GM21515 (cell line): ENCODE data around the gene WDR27.
A peak's percentile ranks its signal among the peaks of the same experiment; 100 is the strongest.

Experiments used
- ATAC-seq: cut with Tn5 transposase; IDR thresholded peaks from one replicate; pipeline ENCODE4 v1.9.1; 2021; ENCODE audit not compliant: unreplicated experiment

The WDR27 gene

DNA sequence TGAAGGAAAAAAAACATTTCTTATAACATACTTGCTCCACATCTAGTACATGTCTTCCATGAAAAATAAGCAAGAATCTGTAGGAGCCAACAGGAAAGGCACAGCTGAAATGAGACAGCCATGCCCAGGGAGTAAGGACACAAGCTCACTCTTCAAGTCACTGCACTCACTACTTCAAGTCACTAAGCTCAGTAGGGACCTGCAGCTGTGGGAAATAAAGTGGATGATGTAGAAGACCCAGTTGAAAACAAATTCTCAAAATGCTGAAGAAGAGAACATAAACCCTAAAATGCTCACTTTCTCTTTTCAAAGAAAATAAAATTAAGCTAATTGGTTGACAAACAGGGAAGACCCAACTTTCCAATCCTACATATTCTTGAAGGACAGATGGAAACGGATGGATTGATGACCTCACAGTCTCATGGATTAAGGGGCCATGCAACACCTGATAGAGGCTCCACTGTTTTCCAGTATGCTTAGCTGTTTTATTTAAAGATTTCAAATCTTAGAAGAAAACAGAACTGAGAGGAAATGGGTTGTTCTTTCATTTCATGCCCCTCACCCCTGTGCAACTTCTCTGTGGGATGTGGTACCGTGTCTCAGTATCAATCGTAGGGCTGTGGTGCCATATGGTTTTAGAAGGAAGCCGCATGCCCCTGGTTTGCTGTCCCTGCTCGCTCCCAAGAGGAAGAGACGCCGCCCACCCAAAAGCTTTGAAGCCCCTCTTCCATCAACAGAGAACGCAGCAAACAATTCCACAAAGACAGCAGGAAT, 133.3 kb downstream of the WDR27 start:
- ATAC-seq = peak; percentile 51

DNA sequence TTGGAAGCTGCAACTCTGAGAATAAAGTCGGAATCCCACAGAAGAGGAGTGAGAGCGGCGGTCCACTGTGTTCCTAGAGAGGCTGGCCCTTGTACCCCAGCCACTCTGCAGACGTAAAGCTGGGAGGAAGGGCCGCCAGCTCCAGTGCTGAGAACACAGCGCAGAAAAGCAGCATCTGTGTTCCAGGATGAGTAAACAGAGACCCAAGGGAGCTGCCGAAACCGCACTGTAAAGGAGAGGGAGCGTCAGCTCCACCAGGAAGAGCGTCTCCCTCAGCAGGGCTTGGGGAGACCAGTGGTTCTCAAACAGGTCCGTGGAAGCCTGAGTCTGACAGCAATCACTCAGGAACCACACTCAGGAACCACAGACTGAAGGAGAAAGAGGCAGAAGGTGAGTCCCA, 134.0 kb downstream of the WDR27 start:
- ATAC-seq = no peak

DNA sequence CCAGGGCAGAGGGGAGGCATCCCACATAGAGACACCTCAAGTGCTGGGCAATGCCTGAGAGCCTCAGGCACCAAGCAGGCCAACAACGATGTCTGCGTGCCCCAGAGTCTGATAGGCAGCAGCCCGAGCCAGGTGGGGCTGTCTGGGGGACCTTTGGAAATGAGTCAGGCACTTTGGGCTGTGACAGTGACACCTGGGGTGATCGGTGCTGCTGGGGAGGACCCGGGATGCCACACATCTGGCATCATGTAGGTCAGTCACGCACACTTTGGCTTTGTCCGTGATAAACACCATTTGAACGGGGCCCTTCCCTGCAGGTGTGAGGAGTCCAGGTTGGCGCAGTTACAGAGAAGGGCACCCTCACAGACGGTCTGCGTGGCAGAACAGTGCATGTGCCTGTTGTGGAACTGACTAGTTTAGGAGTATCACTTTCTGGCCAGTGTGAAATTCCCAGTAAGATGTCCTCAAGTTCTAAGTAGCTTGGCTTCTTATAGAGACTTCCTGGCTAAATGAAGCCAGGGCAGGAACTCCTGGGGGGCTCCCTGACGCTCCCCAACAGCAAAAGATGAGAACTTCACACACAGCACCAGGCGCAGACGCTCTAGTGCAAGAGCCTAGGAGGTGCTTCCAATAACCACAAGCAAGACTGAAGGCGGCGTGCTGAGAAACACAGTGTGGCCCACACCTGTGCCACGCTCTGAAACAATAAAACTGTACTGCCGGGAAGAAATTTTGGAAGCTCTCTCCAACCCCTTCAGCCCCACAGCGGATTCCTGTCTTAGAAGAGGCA, 134.7 kb downstream of the WDR27 start:
- ATAC-seq = no peak

DNA sequence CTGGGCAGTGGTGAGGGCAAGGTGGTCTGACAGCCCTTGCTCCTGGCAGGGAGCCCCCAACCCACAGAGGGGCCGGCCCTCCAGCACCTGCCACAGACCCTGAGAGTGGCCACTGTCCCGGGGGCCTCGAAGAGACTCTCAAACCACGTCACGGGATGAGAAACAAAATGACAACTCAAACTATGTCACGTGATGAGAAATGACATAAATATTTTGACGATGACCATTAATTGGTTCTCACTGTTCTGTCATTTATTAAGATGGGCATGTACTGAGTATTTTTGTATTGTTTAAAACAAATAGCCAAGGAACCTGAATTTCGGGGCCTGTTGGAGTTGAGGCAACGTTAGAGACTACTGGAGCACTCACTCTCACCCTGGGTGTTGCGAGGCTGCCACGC, 135.5 kb downstream of the WDR27 start:
- ATAC-seq = no peak

DNA sequence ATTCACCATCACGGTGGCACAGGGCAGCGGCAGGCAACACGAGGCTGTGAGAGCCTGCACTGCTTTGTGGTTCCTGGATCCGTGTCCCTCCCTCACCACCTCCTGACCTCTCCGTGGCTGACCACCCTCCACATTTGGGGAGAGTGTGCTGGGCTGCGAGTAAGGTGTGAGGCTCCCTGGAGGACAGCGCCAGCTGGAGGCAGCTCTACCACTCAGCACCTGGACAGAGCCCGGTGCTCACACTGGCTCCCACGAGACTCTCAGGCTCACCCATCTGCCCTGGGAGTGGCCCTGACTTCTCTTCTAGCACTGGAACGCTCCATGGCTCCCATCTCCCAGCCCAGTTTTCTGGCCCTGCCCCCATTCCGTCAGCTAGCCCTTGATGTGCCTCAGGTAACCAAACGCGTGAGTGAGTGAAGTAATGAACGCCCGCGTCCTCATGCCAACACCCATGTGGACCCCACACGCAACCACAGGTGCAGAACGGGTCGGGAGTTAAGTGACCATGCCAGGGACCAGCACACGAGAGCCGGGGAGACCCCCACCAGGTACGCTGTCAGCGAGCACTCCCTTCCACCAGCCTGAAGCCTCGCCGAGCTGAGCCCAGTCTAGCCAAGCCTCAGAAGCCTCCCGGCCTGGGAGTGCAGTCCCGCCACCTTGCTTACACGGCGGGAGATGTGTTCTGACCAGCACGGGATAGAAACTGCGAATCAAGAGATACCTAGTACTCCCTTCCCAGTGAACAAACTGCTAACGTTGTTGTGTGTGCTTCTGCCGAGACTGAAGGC, 137.2 kb downstream of the WDR27 start:
- ATAC-seq = no peak

DNA sequence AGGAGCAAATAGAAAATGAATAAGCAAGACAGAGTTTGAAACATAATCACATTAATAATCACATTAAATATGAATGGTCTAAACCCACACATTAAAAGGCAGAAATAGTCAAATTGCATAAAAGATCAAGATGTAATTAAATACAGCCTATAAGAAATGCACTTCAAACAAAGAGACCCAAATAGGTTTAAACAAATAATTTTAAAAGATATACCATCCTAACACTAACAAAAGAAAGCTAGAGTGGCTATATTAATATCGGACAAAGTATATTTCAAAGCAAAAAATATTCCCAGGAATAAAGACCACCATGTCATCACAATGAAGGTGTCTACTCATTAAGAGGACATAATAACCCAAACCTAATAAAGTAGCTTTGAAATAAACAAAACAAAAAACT, 140.2 kb downstream of the WDR27 start:
- no peak for ATAC-seq

DNA sequence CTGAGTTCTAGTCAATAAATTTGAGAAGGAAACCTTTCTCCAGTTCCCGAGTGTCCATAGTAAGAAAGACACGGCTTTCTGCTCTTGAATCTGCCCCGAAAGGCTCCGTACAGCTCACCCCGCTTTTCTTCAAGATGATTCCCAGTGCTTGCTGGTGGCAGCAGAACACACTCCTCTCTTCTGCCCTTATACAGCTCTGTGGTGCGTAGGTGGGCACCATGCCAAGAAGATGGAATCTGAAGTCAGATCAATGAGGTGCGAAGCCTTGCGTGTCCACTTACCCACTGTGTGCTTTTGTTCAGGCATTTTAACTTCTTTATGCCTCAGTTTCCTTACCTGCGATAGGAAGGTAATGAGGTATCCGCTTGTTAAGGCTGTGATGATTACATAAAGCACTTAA, 142.2 kb downstream of the WDR27 start:
- no peak for ATAC-seq

DNA sequence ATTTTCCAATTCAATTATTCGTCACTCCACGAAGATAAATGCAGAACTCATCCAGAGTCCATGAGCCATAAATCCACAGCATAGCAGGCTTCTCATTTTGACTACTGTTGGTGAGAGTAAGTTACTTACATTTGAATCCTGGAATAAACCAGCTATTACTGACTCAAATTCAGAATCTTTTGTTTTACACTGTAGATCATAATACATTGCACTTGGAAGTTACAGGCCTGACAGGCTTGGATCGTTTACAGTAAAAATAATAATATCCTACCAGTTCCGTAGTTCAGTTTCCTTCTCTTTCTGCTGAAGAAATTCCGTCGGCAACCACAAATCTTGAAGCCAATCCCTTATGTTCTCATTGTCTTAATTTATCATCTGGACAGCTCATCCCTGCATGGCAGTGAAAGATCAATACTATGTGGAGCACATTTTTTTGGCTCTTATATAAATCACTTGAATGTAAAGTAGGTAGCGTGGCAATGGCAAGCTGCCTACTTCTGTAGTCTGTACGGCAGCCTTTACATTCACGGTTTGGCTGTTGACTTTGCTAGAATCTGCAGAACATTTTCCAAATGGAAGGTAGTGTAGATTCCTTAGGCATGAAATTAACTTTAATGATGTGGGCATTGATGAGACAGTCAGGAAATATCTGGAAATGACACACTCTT, 142.9 kb downstream of the WDR27 start:
- ATAC-seq = no peak

DNA sequence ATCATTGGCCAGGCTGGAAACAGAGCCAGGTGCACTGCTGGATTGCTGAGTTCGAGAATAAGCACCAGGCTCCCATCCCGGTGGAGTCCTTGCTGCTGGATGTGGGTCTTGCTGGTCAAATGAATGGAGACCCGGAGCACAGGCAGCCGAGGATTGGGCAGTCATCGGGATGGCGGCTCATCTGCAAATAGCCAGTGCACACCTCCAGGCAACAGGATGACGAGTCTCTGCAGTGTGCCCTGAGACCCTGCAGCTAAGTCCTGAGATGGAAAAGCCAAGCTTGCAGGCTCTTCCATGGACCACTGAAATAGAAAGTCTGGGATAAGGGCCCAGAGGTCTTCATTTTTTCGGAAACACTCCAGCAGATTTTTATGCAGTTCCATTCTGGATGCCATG, 143.5 kb downstream of the WDR27 start:
- no peak for ATAC-seq

DNA sequence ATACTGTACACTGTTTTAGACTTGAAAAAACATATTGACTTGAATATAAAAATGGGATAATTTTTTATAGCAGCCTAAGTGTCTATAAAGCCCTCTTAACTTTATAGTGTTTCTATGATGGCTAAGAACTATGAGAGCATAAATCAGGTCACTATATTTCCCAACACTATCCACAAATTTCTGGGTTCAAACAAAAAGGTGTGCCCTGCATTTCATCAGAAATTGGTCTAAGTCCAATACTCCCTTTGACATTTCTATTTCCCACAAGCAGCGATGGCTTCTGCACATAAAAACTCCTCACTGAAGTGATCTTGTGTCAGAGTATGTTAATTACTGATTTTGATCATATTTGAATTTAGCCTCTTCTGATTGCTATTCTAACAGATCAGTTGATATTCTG, 143.9 kb downstream of the WDR27 start:
- ATAC-seq = no peak

DNA sequence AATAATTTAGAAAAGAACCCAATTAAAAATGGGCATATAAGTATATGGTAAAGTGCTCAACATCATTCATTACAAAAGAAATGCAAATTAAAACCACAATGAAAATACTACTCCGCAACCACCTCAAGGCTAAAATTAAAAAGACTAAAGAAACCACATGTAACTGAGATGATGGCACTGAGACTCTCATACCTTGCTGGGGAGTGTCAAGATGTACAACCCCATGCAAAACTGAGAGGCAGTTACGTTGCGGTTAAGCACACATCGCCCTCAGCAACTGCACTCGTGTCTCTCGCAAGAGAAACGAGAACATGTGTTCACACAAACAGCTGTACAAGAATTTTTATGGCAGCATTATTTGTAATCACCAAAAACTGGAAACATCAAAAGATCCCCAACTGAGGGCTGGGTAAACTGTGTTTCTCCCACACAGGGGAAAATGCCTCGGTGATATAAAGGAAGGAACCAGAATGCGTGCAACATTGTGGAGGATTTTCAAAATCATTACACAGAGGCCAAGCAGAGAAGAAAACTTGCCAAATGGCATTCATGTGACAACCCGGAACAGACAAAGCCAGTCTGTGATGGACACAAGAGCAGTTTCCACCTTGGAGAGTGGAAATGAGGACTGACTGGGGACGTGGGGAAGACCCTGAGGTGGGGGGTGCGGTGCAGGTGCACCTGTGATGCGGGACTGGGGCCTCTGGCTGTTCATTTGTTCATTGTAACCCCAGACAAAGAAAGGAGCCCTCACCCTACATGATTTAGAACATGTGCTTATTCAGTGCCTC, 144.9 kb downstream of the WDR27 start:
- ATAC-seq = peak; percentile 99

DNA sequence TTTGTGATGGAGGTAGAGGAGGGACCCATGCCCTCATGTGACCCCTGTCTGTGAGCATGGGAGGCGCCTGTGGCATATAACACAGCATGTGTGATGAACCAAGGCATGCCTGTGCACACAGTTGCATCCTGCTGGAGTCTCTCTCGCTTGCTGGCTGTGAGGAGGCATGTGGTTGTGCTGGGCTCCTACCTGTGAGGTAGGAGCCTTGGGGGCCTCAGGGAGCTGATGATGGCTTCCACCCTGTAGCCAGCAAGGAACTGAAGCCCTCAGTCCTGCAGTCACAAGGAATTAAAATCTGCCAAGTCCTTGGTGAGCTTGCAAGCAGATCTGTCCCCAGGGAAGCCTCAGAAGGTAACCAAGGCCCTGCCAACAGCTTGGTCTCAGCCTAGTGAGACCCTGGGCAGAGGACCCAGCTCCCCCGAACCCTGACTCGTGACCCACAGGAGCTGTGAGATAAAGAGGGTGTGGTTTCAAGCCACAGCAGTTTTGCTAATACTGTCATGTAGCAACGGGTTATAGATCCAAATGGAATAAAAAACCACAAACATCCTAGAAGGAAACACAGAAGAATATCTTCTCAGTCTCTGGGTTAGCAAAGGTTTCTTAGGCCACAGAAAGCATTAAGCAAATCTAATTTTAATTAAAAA, 145.7 kb downstream of the WDR27 start:
- ATAC-seq = no peak

DNA sequence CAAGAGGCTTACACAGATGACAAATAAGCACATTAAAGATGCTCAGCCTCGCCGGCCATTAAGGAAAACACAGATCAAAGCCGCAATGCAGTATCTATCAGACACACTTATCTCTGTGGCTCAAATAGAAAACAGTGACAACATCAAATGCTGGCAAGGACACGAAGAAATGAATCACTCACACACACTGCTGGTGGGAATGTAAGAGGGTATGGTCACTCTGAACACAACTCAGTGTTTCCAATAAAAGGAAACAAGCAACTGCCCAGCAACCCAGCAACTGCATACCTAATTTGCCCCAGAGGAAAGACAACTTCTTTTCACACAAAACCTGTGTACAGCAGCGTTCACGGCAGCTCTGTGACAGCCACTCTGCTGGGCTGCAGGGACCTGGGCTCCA, 155.8 kb downstream of the WDR27 start:
- no peak for ATAC-seq

DNA sequence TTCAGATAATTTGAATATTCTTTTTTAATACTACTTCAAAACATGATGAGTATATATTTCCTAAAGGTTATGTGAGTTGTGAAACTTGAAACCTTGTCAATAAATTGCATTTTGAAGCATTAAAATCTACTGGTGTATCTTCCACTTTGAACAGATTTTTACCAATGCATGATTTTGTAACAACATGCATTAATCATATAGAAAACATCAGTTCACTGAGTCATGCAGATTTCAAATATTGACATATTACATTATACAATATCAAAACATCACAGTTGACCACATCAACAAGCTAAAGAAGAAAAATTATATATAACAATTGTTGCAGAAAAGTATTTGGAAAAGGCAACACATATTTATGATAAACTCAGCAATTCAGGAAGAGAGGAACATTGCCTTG, 158.1 kb downstream of the WDR27 start:
- ATAC-seq = no peak

DNA sequence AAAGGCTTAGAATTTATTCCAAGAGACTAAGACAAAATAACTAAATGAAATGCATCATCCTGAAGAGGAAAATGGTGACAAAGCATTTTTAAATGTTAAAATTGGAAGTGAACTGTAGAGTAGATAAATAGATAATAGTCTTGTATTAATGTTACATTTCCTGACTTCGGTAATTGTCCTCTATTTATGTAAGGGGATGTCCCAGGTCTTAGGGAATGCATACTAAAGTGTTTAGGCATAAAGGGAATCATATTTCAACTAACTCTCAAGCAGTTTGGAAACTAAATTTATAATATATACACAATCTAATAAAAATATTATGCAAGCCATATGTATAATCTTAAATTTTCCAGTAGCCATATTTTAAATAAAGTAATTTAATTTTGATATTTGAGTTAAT, 159.3 kb downstream of the WDR27 start:
- no peak for ATAC-seq

DNA sequence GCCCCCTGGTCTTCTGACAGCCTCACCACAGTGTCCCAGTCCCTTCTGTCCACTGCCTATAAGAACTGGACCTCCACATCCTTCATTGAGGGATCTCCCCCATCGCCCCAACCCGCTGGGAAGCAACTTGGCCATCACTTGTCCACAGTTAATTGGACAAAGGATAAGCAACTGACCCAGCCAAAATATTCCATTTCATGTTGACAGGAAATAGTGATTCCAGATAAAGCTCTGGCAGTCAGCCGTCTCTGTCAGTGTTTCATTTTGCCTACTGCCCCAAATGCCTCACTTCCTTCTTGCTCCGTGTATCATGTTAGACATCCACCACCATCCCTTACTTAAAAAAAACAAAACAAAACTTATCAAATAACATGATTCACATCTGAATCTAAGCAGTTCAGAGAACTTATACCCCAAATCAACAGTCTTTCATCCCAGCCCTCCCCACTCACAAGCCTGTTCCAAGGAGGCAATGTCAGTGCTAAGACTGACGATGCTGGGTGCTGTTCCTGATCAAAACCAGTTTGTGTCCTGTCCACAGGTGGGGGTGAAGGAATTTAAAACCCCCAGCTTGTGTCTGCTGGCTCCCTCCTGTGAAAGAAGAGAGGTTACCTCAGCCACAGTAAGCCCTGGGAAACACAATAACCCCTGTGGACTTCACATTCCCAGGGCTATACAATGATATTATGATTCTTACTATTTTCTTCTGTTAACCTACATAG, 162.5 kb downstream of the WDR27 start:
- no peak for ATAC-seq

DNA sequence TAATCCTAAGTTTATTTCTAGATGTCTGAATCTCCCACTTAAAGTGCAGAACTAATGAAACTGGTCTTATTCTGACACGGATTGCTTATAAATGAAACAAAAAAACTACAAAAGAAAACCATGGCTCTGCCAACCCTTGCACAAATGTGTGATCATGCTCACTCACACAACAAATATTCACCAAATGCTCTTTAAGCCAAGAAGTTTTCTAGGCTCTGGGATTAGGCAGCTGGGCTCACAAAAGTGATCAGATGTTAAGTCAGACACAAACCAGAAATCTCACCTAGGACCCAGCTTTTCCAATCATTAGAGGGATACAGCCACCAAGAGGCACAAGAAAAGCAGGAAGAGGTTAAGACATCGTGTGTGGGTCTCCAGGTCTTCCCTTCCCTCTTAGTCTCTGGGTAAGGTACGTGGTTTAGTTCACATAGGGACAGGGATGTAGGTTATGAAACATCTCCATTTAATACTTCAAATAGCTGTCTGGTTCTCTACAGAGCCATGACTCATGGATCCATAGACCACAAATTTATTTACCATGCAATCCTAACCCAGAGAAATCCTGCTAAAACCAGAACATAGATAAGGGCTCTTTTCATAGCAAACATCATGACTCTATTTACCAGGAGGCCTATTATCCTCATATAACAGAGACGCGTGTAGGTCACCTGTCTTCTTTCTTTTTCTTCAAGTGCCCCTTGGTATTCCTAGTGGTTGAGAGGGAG, 165.2 kb downstream of the WDR27 start:
- no peak for ATAC-seq

DNA sequence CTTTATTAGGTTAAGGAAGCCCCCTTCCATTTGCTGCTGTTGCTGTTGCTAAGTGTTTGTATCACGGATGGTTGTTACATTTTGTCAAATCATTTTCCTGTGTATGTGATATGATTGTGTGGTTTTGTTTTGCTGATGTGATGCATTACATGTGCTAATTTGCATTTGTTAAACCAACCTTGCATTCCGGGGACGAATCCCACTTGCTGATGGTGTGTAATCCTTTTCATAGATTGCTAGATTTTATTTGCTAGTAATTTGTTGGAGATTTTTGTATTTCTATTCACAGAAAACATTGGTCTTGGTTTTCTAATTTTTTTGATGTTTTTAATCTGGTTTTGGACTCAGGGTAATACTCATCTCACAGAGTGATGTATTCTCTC, 167.8 kb downstream of the WDR27 start:
- ATAC-seq = no peak
